Neural progenitor cell (in vitro differentiated cells): ENCODE measurements around the gene PARP11. TPM values are rescaled to one million over a fixed set of nuclear protein-coding genes. Genes with fewer than 3 reads are reported as not detected.

Experiments
- DNase-seq: peaks from one replicate; pipeline ENCODE4 v3.0.0-alpha.2; 2016; ENCODE audit warnings: low spot score
- H2AFZ ChIP-seq: fragments of 200-600 bp; sonication (generic); replicated peaks from 2 replicates; pipeline ENCODE4 v1.6.1; 2016; ENCODE audit warnings: antibody characterized with exemption
- H3F3A ChIP-seq: fragments of 200-600 bp; sonication (generic); 2 replicates; pipeline ENCODE4 v1.6.1; 2016; ENCODE audit warnings: antibody characterized with exemption, low read depth
- H3K27ac ChIP-seq: fragments of 200-600 bp; sonication (generic); 2 replicates; pipeline ENCODE4 v1.5.1; 2016; ENCODE audit warnings: mild to moderate bottlenecking
- H3K27me3 ChIP-seq: fragments of 200-600 bp; sonication (generic); 2 replicates; pipeline ENCODE4 v1.6.1; 2016; ENCODE audit warnings: mild to moderate bottlenecking, moderate library complexity
- H3K36me3 ChIP-seq: fragments of 200-600 bp; sonication (generic); 2 replicates; pipeline ENCODE4 v1.5.1; 2016
- H3K4me1 ChIP-seq: fragments of 200-600 bp; sonication (generic); 2 replicates; pipeline ENCODE4 v1.6.1; 2016; ENCODE audit warnings: mixed run types
- H3K4me2 ChIP-seq: fragments of 200-600 bp; sonication (generic); 2 replicates; pipeline ENCODE4 v1.6.1; 2016
- H3K4me3 ChIP-seq: fragments of 200-600 bp; sonication (generic); 2 replicates; pipeline ENCODE4 v1.5.1; 2016
- H3K79me2 ChIP-seq: fragments of 200-600 bp; sonication (generic); 2 replicates; pipeline ENCODE4 v1.6.1; 2016; ENCODE audit warnings: low read depth
- H3K9ac ChIP-seq: fragments of 200-600 bp; sonication (generic); 2 replicates; pipeline ENCODE4 v1.6.1; 2016
- H3K9me3 ChIP-seq: fragments of 200-600 bp; sonication (generic); 2 replicates; pipeline ENCODE4 v1.5.1; 2016; ENCODE audit warnings: low read depth
- H4K20me1 ChIP-seq: fragments of 200-600 bp; sonication (generic); 2 replicates; pipeline ENCODE4 v1.6.1; 2016; ENCODE audit warnings: low read depth
- H3K27ac Mint-ChIP-seq: 3 replicates; pipeline ENCODE4 v1.8.0; 2021; ENCODE audit warnings: mixed read lengths
- H3K27me3 Mint-ChIP-seq: 2 replicates; pipeline ENCODE4 v1.8.0; 2022; ENCODE audit warnings: low read depth, mild to moderate bottlenecking, inconsistent platforms, moderate library complexity, mixed read lengths; ENCODE audit not compliant: insufficient read depth
- H3K36me3 Mint-ChIP-seq: 3 replicates; pipeline ENCODE4 v1.8.0; 2021; ENCODE audit warnings: mixed read lengths
- H3K4me1 Mint-ChIP-seq: 3 replicates; pipeline ENCODE4 v1.8.0; 2021; ENCODE audit warnings: mixed read lengths
- H3K4me3 Mint-ChIP-seq: 3 replicates; pipeline ENCODE4 v1.8.0; 2021; ENCODE audit warnings: mild to moderate bottlenecking, moderate library complexity, mixed read lengths
- H3K9me3 Mint-ChIP-seq: 3 replicates; pipeline ENCODE4 v1.8.0; 2020; ENCODE audit warnings: mixed read lengths
- EZH2 ChIP-seq: fragments of 200-600 bp; sonication (generic); IDR thresholded peaks from 2 replicates; pipeline ENCODE4 v1.6.1; 2017; ENCODE audit warnings: antibody characterized with exemption, mild to moderate bottlenecking, moderate library complexity
- EZH2phosphoT487 ChIP-seq: fragments of 200-600 bp; sonication (generic); IDR thresholded peaks from 2 replicates; pipeline ENCODE4 v1.6.1; 2017; ENCODE audit warnings: antibody characterized with exemption
- total RNA-seq: library from RNA; depleted of rRNA; stranded (reverse); fragments of >200 nt; gene quantifications from 2 replicates; pipeline ENCODE4 v1.2.3, GENCODE V29; 2015; ENCODE audit warnings: low replicate concordance
- TF ChIP-seq, protein P1 (sequence below): fragments of 200-600 bp; sonication (generic); IDR thresholded peaks from 2 replicates; pipeline ENCODE4 v1.5.1; 2017; ENCODE audit warnings: antibody characterized with exemption, mild to moderate bottlenecking

PARP11 gene
- total RNA-seq, 1 donor from 2014 or later: 12.2 TPM

DNA sequence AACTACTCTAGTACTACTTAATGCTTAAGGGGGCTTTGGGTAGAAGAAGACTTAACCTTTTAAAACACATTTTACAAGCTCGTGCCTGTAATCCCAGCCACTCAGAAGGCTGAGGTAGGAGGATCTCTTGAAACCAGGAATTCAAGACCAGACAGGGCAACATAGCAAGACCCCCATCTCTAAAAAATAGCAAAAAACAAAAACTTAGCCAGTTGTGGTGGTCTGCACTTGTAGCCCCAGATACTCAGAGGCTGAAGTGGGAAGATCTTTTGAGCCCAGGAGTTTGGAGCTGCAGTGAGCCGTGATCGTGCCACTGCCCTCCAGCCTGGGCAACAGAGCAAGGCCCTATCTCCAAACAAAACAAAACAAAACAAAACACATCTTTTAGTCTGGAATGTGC, 39.7 kb upstream of the PARP11 start:
- H3K4me1 ChIP-seq: no peaks in the 10 kb centered on the region
- H3K9me3 ChIP-seq: no peaks in the 10 kb centered on the region
- no peaks in the 10 kb centered on the region for H3K36me3 ChIP-seq
- TF ChIP-seq, protein P1, sequence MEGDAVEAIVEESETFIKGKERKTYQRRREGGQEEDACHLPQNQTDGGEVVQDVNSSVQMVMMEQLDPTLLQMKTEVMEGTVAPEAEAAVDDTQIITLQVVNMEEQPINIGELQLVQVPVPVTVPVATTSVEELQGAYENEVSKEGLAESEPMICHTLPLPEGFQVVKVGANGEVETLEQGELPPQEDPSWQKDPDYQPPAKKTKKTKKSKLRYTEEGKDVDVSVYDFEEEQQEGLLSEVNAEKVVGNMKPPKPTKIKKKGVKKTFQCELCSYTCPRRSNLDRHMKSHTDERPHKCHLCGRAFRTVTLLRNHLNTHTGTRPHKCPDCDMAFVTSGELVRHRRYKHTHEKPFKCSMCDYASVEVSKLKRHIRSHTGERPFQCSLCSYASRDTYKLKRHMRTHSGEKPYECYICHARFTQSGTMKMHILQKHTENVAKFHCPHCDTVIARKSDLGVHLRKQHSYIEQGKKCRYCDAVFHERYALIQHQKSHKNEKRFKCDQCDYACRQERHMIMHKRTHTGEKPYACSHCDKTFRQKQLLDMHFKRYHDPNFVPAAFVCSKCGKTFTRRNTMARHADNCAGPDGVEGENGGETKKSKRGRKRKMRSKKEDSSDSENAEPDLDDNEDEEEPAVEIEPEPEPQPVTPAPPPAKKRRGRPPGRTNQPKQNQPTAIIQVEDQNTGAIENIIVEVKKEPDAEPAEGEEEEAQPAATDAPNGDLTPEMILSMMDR: no peak
- no peak for TF ChIP-seq EZH2phosphoT487
- no peaks in the 10 kb centered on the region for H3K79me2 ChIP-seq
- H3K27ac ChIP-seq: no peak overlapping the region
- DNase-seq: no peak
- H3F3A ChIP-seq: no peaks in the 10 kb centered on the region
- Mint-ChIP-seq H3K27me3 (peaks cover 2% of the 10 kb centered on the region), H3K4me1 (peaks cover 8% of the 10 kb centered on the region), H3K4me3 (no peak overlapping the region), H3K27ac (no peak overlapping the region), H3K9me3 (peaks cover 28% of the 10 kb centered on the region), H3K36me3 (peaks cover 7% of the 10 kb centered on the region)
- no peak overlapping the region for H3K9ac ChIP-seq
- no peak overlapping the region for H2AFZ ChIP-seq
- no peaks in the 10 kb centered on the region for H3K27me3 ChIP-seq
- no peak overlapping the region for H3K4me3 ChIP-seq
- no peaks in the 10 kb centered on the region for H4K20me1 ChIP-seq
- no peak overlapping the region for H3K4me2 ChIP-seq

DNA sequence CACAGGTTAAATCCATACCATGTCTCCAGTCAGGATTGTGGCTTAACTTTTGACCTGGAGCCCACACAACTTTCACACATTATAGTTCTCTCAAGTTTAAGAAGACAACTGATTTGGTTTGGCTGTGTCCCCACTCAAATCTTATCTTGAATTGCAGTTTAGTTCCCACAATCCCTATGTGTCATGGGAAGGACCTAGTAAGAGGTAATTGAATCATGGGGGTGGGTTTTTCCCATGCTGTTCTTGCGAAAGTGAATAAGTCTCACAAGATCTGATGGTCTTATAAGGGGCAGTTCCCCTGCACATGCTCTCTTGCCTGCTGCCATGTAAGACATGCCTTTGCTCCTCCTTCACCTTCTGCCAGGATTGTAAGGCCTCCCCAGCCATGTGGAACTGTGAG, 38.2 kb upstream of the PARP11 start:
- peaks cover 2% of the 10 kb centered on the region for H3K27me3 Mint-ChIP-seq
- peaks cover 7% of the 10 kb centered on the region for H3K36me3 Mint-ChIP-seq
- no peak for DNase-seq
- Histone ChIP-seq H3K79me2 (no peaks in the 10 kb centered on the region), H3K4me3 (no peak overlapping the region), H3K4me2 (no peak overlapping the region), H3K9ac (no peak overlapping the region), H3K36me3 (no peaks in the 10 kb centered on the region), H3K4me1 (no peaks in the 10 kb centered on the region), H4K20me1 (no peaks in the 10 kb centered on the region), H3F3A (no peaks in the 10 kb centered on the region), H3K9me3 (no peaks in the 10 kb centered on the region), H3K27me3 (no peaks in the 10 kb centered on the region), H2AFZ (no peak overlapping the region), H3K27ac (no peak overlapping the region)
- peaks cover 8% of the 10 kb centered on the region for H3K4me1 Mint-ChIP-seq
- TF ChIP-seq EZH2: no peak
- TF ChIP-seq, protein P1: no peak
- TF ChIP-seq EZH2phosphoT487: no peak
- H3K27ac Mint-ChIP-seq: no peak overlapping the region
- H3K9me3 Mint-ChIP-seq: peaks cover 26% of the 10 kb centered on the region
- no peak overlapping the region for H3K4me3 Mint-ChIP-seq

DNA sequence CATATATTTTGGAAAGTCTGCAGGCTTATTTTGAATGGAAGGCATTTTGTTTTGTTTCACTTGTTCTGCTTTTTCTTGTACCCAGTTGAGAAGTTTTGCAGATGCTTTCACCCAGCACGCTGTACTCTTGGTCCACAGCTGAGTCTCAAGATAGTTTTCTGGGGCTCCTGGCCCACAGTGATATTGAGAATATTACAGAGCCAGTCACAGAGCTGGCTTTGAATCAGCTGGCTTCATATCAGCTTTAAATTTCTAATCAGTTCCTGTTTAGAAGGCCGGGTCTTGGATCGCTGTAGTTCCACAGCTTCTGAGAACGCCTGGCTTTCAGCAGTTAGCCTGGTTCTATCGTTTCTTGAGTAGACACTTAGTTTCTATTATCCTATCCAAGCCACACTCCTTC, 32.5 kb upstream of the PARP11 start:
- H3K27ac ChIP-seq: no peak overlapping the region
- H3K36me3 ChIP-seq: no peaks in the 10 kb centered on the region
- no peaks in the 10 kb centered on the region for H3F3A ChIP-seq
- TF ChIP-seq EZH2phosphoT487 (no peak), EZH2 (no peak)
- TF ChIP-seq, protein P1: no peak
- no peaks in the 10 kb centered on the region for H4K20me1 ChIP-seq
- H3K4me3 Mint-ChIP-seq: no peak overlapping the region
- H3K4me1 Mint-ChIP-seq: no peaks in the 10 kb centered on the region
- H2AFZ ChIP-seq: peak overlapping the region; percentile 57
- H3K79me2 ChIP-seq: no peaks in the 10 kb centered on the region
- H3K27me3 Mint-ChIP-seq: no peaks in the 10 kb centered on the region
- no peak overlapping the region for H3K27ac Mint-ChIP-seq
- no peaks in the 10 kb centered on the region for H3K4me1 ChIP-seq
- peaks cover 2% of the 10 kb centered on the region for H3K36me3 Mint-ChIP-seq
- peaks cover 9% of the 10 kb centered on the region for H3K9me3 Mint-ChIP-seq
- no peak overlapping the region for H3K4me2 ChIP-seq
- no peak for DNase-seq
- H3K4me3 ChIP-seq: no peak overlapping the region
- no peak overlapping the region for H3K9ac ChIP-seq
- H3K9me3 ChIP-seq: no peaks in the 10 kb centered on the region
- no peaks in the 10 kb centered on the region for H3K27me3 ChIP-seq
